GM10266 (cell line): Measurements from ENCODE around the gene GARS1.

Experiments used
- DNase-seq: peaks from one replicate; pipeline ENCODE4 v3.0.0; 2012; ENCODE audit errors: extremely low spot score
- CTCF ChIP-seq: IDR thresholded peaks from 2 replicates; pipeline ENCODE4 v1.5.1; 2012; ENCODE audit warnings: mild to moderate bottlenecking, low read depth; ENCODE audit not compliant: control insufficient read depth, insufficient read depth; ENCODE audit errors: missing control alignments

Gene GARS1

GRCh38 chr7:30642789-30643188, 48.1 kb downstream of the GARS1 start:
- TF ChIP-seq CTCF = no peak
- no peak for DNase-seq

DNA sequence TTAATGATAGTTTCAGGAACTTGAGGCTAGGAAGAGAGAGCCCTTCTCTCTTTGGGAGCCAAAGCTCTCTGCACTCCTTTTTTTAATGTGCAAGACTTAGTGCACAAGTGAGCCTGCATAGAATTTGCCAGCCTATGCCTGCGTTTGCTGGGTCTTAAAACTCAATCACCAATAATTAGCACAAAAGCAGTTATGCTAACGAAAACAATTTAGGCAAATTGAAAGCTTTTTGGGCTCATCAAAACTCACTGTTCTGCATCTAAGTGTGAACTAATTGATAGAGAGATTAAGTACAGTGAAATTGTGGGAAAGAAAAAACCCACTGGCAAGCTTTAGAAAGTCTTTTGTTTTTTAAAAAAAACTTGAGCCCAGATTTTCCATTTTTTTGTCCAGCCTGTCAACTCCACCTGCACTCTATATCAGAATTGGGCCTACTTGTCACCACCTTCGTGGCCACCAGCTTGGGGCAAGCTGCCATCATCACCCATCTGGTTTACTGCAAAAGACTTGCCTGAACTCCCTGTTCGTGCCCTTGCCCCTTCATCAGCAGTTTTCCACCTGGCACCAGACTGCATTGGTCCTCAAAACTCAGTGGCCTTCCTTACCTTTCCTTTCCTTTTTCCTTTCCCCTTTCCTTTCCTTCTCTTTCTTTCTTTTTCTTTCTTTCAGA, 49.7 kb downstream of the GARS1 start:
- DNase-seq = no peak
- no peak for TF ChIP-seq CTCF

DNA sequence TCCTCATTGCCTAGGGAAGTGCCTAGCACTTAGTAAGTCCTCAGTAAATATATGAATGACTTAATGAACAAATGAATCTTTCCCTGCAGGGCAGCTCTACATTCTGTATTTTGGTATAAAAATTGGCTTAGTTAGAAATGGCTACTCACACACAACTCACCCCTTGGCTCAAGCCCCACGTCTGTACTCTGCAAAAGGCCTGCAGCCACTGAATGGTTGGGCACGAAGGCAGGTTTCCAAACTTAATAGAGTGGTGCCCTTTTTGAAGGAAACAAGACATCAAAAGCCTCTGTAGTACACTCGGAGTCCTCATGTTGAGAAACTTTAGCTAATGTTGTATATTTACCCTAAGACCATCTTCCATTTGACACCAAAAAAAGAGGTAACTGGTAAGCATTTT, 51.0 kb downstream of the GARS1 start:
- no peak for TF ChIP-seq CTCF

GRCh38 chr7:30646154-30646553, 51.5 kb downstream of the GARS1 start:
- no peak for TF ChIP-seq CTCF
- DNase-seq = no peak

More for the DNA sequence above, 51.0 kb downstream of the GARS1 start:
- no peak for DNase-seq

DNA sequence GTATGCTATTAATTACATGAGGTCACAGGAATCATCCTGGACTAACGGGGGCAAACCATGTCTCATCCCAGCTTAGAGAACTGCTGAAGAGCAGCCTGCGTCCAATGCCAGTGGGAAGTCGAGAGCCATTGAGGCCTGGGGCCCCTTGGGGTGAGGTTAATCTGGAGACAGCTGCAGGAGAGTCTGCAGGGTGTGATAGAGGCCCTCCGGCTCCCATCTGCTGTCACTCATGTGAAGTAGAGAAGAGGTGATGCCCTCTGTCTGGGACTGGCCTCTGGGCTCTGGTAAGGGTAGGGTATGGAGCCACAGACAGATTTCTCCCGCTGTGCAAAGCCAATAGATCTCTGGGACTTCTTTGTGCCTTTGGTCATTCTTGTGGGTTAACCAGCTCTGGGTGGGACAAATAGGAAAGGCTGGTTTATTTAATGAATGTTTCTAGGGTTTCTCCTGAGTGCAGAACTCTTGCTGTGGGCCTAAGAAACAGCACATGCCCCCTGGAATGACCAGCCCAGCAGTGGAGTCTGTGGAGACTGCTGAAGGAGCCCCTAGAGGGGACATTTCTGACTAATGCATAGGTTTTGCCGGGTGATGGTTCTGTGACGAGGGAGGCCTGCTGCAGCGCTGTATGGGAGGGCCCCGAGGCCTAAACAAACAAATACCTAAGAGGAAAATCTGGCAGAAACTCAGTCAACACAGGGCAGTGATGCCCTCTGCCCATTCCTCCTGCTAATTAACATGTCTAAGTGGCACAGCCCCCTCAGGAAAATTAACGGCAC, 53.1 kb downstream of the GARS1 start:
- no peak for DNase-seq
- no peak for TF ChIP-seq CTCF

DNA sequence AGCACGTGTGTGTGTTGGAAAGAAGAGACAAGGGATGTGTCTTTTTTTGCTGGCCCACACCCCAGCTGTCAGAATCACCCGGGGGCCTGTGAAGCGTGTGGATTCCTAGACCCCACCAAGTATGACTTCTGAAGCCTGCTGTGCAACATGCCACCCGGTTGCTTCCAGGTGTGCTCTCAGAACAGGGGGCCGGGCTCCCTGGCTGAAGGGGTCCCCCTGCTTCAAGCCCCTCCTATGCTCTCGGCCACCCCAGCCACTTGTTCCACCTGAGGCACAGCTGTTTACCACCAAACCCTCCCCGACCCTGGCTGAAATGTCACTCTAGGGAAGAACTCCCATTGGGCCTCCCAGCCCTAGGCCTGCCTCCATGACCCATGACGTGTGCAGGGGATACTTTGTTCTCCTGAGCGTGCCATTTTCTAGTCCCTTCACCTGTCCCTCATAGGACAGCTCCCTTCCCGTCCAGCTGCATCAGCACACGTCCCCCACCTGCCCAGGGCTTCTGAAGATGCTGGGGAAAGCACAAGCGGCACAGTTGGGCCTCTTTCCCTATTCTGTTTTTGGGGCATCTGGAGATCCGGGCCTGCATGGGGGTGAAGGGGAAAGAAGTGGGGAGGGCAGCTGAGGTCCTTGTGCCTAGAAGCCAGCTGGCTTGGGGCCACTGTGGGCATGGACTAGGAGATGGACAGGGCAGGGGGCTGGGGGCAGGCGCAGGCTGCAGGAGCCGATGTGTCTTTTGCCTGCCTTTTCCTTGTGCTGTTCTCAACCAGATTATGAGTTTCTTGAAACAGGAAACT, 54.3 kb downstream of the GARS1 start:
- TF ChIP-seq CTCF = no peak
- DNase-seq = no peak
